H1 (cell line): ENCODE data around the gene MRPL40. TPM values are rescaled to one million over a fixed set of nuclear protein-coding genes. Genes with fewer than 3 reads are reported as not detected.

ENCODE experiments used
- CTCF ChIA-PET: fragments of 300-600 bp; sonication (Branson Sonifier 250); formaldehyde crosslinking; loops from one replicate; lab custom pipeline; 2021; ENCODE audit not compliant: partially characterized antibody; lab: Charles Lee
- POLR2A ChIA-PET: fragments of 300-600 bp; sonication (Branson Sonifier 250); formaldehyde crosslinking; loops from one replicate; lab custom pipeline; 2021; ENCODE audit warnings: inconsistent platforms; ENCODE audit not compliant: partially characterized antibody; lab: Charles Lee
- DNase-seq, 2 experiments: peaks; one replicate each; pipeline versions ENCODE4 v3.0.0 to v3.0.0-alpha.2; 2010 to 2022; ENCODE audit warnings: low spot score in 2 of 2, low read depth in 1 of 2, mixed read lengths in 1 of 2
- FAIRE-seq: peaks from 2 replicates; lab custom pipeline; 2011; peaks lifted over from hg19 to GRCh38; lab: Jason Lieb, UNC
- H2AFZ ChIP-seq: 2 replicates; pipeline ENCODE4 v1.8.1; 2012; ENCODE audit warnings: low read length, inconsistent platforms
- H2AK5ac ChIP-seq: 2 replicates; pipeline ENCODE4 v1.6.1; 2013; ENCODE audit warnings: low read depth, low read length
- H2BK120ac ChIP-seq: replicated peaks from 2 replicates; pipeline ENCODE3; 2013; ENCODE audit warnings: low read depth, low read length, inconsistent platforms
- H2BK12ac ChIP-seq: 2 replicates; pipeline ENCODE4 v1.6.1; 2013; ENCODE audit warnings: low read depth, low read length
- H2BK15ac ChIP-seq: 2 replicates; pipeline ENCODE4 v1.6.1; 2013; ENCODE audit warnings: low read length
- H2BK20ac ChIP-seq: 2 replicates; pipeline ENCODE4 v1.6.1; 2013; ENCODE audit warnings: low read length
- H2BK5ac ChIP-seq: 2 replicates; pipeline ENCODE4 v1.6.1; 2013; ENCODE audit warnings: low read depth, low read length
- H3K14ac ChIP-seq: 2 replicates; pipeline ENCODE4 v1.6.1; 2013; ENCODE audit warnings: inconsistent platforms; ENCODE audit not compliant: insufficient read length
- H3K18ac ChIP-seq: 2 replicates; pipeline ENCODE4 v1.6.1; 2013; ENCODE audit warnings: low read length; ENCODE audit errors: extremely low read depth
- H3K23ac ChIP-seq: 2 replicates; pipeline ENCODE4 v1.6.1; 2013; ENCODE audit warnings: inconsistent platforms; ENCODE audit not compliant: insufficient read length
- H3K23me2 ChIP-seq: 2 replicates; pipeline ENCODE4 v1.6.1; 2013; ENCODE audit warnings: low read depth, low read length
- H3K27ac ChIP-seq: 2 replicates; pipeline ENCODE4 v1.6.1; 2011; ENCODE audit warnings: low read depth, low read length, inconsistent platforms
- H3K27me3 ChIP-seq, 4 experiments: replicated peaks in 1 of 4; 1 replicate in 1 of 4; 2 replicates in 3 of 4; pipeline versions ENCODE4 v1.6.1 to v1.8.1; 2011 to 2013; ENCODE audit warnings: low read length in 3 of 4, mild to moderate bottlenecking in 3 of 4, inconsistent platforms in 2 of 4, mixed read lengths in 2 of 4, moderate library complexity in 1 of 4; ENCODE audit not compliant: control insufficient read depth in 3 of 4, insufficient read depth in 3 of 4; ENCODE audit errors: extremely low read depth in 1 of 4
- H3K36me3 ChIP-seq, 4 experiments: 2 replicates each; pipeline versions ENCODE4 v1.6.1 to v1.8.1; 2011 to 2013; ENCODE audit warnings: mild to moderate bottlenecking in 4 of 4, low read length in 3 of 4, moderate library complexity in 2 of 4, control low read depth in 1 of 4, inconsistent platforms in 1 of 4; ENCODE audit not compliant: insufficient read depth in 4 of 4, control insufficient read depth in 2 of 4
- H3K4ac ChIP-seq: replicated peaks from 2 replicates; pipeline ENCODE3; 2013; ENCODE audit warnings: low read length, low read depth, mixed read lengths, inconsistent platforms; ENCODE audit not compliant: insufficient read length
- H3K4me1 ChIP-seq, 4 experiments: replicated peaks in 1 of 4; 1 replicate in 1 of 4; 2 replicates in 3 of 4; pipeline versions ENCODE4 v1.6.1 to v1.8.1; 2011 to 2013; ENCODE audit warnings: low read length in 3 of 4, inconsistent platforms in 2 of 4, mixed read lengths in 1 of 4; ENCODE audit not compliant: insufficient read depth in 4 of 4, control insufficient read depth in 3 of 4
- H3K4me2 ChIP-seq, 2 experiments: 2 replicates each; pipeline versions ENCODE4 v1.6.1 to v1.8.1; 2011 to 2013; ENCODE audit warnings: low read depth in 2 of 2, low read length in 2 of 2, control low read depth in 1 of 2, inconsistent platforms in 1 of 2, mild to moderate bottlenecking in 1 of 2; ENCODE audit not compliant: insufficient read depth in 1 of 2
- H3K4me3 ChIP-seq, 4 experiments: fragments of 200-600, 300-600 bp in 1 of 4; sonication (generic), shearing (Covaris generic), sonication (Bioruptor Twin) in 1 of 4; 2 replicates each; pipeline versions ENCODE4 v1.5.1 to v1.8.1; 2011 to 2016; ENCODE audit warnings: low read length in 4 of 4, low read depth in 3 of 4, control low read depth in 2 of 4, inconsistent platforms in 2 of 4, mild to moderate bottlenecking in 2 of 4, mixed read lengths in 1 of 4, moderate library complexity in 1 of 4; ENCODE audit not compliant: insufficient read depth in 2 of 4; ENCODE audit errors: extremely low read depth in 1 of 4
- H3K56ac ChIP-seq: replicated peaks from 2 replicates; pipeline ENCODE3; 2013; ENCODE audit warnings: low read depth, mild to moderate bottlenecking, mixed read lengths, low read length, inconsistent platforms; ENCODE audit not compliant: insufficient read length
- H3K79me1 ChIP-seq: 2 replicates; pipeline ENCODE4 v1.6.1; 2013; ENCODE audit warnings: low read depth, low read length, control low read depth
- H3K79me2 ChIP-seq, 2 experiments: 2 replicates each; pipeline versions ENCODE4 v1.6.1 to v1.8.1; 2012 to 2013; ENCODE audit warnings: low read length in 2 of 2, mild to moderate bottlenecking in 2 of 2, inconsistent platforms in 1 of 2; ENCODE audit not compliant: insufficient read depth in 2 of 2, control insufficient read depth in 1 of 2
- H3K9ac ChIP-seq, 4 experiments: replicated peaks in 1 of 4; 1 replicate in 1 of 4; 2 replicates in 3 of 4; pipeline versions ENCODE4 v1.6.1 to v1.8.1; 2011 to 2013; ENCODE audit warnings: low read depth in 3 of 4, low read length in 3 of 4, control low read depth in 2 of 4, mild to moderate bottlenecking in 2 of 4, moderate library complexity in 2 of 4, inconsistent platforms in 1 of 4; ENCODE audit errors: extremely low read depth in 1 of 4
- H3K9me3 ChIP-seq, 2 experiments: 2 replicates each; pipeline versions ENCODE4 v1.6.1 to v1.8.1; 2012 to 2013; ENCODE audit warnings: mild to moderate bottlenecking in 2 of 2, moderate library complexity in 2 of 2, control low read depth in 1 of 2, inconsistent platforms in 1 of 2, low read depth in 1 of 2, low read length in 1 of 2, mixed read lengths in 1 of 2; ENCODE audit not compliant: insufficient read depth in 2 of 2
- H4K20me1 ChIP-seq, 2 experiments: replicated peaks in 1 of 2; 2 replicates each; pipeline versions ENCODE3 to v1.8.1; 2011 to 2013; ENCODE audit warnings: inconsistent platforms in 2 of 2, low read length in 2 of 2, mild to moderate bottlenecking in 1 of 2; ENCODE audit not compliant: insufficient read depth in 2 of 2, control insufficient read depth in 1 of 2
- H4K5ac ChIP-seq: 2 replicates; pipeline ENCODE4 v1.6.1; 2013; ENCODE audit warnings: low read length, low read depth, mixed read lengths, inconsistent platforms; ENCODE audit not compliant: insufficient read length
- H4K8ac ChIP-seq: 2 replicates; pipeline ENCODE4 v1.8.0; 2013; ENCODE audit warnings: mild to moderate bottlenecking, moderate library complexity, low read length, inconsistent platforms; ENCODE audit not compliant: insufficient read depth; ENCODE audit errors: extremely low read depth
- H4K91ac ChIP-seq: replicated peaks from 2 replicates; pipeline ENCODE3; 2013; ENCODE audit warnings: low read length, mixed read lengths, inconsistent platforms; ENCODE audit not compliant: insufficient read length
- BACH1 ChIP-seq: IDR thresholded peaks from 2 replicates; pipeline ENCODE4 v1.6.1; 2012; ENCODE audit warnings: low read length, improper control_type of control experiment
- CBX5 ChIP-seq: fragments of 300-800, 300-1000 bp; sonication (generic); IDR thresholded peaks from 2 replicates; pipeline ENCODE4 v1.7.1; 2016; ENCODE audit warnings: antibody characterized with exemption, low read length, low read depth
- CBX8 ChIP-seq: fragments of 300-800, 300-1000 bp; sonication (generic); IDR thresholded peaks from 2 replicates; pipeline ENCODE4 v1.7.1; 2016; ENCODE audit warnings: low read depth, low read length, borderline replicate concordance
- CREB1 ChIP-seq: IDR thresholded peaks from 2 replicates; pipeline ENCODE4 v1.6.1; 2012; ENCODE audit warnings: inconsistent platforms
- HDAC6 ChIP-seq: IDR thresholded peaks from one replicate; pipeline ENCODE4 v1.7.1; 2012; ENCODE audit warnings: low read depth, mild to moderate bottlenecking, inconsistent platforms, low read length, moderate library complexity
- KDM5A ChIP-seq: fragments of 200-600 bp; IDR thresholded peaks from 2 replicates; pipeline ENCODE4 v1.7.1; 2012; ENCODE audit warnings: mild to moderate bottlenecking, low read length, inconsistent platforms, mixed read lengths
- MAFK ChIP-seq: IDR thresholded peaks from 2 replicates; pipeline ENCODE4 v1.6.1; 2012; ENCODE audit warnings: low read depth, mild to moderate bottlenecking, improper control_type of control experiment, low read length
- NRF1 ChIP-seq: IDR thresholded peaks from 2 replicates; pipeline ENCODE4 v1.6.1; 2011; ENCODE audit warnings: mild to moderate bottlenecking, low read depth, low read length, improper control_type of control experiment
- SP4 ChIP-seq: IDR thresholded peaks from 2 replicates; pipeline ENCODE4 v1.6.1; 2012; ENCODE audit warnings: low read length, inconsistent platforms
- ZNF274 ChIP-seq: IDR thresholded peaks from 2 replicates; pipeline ENCODE4 v1.7.0; 2012; ENCODE audit warnings: low read length, borderline replicate concordance; ENCODE audit errors: extremely low read depth
- WGBS, 2 experiments: shearing (Covaris generic) in 1 of 2; methylation state at CpG; one replicate each; pipeline versions ENCODE4 v1.1.6 to v1.1.7; 2013 to 2015; ENCODE audit warnings: low lambda C conversion rate in 2 of 2, mixed read lengths in 2 of 2, inconsistent platforms in 1 of 2, low coverage in 1 of 2, missing lambda C conversion rate in 1 of 2; ENCODE audit not compliant: insufficient replicate concordance in 2 of 2, insufficient coverage in 1 of 2, insufficient read length in 1 of 2; ENCODE audit errors: extremely low coverage in 1 of 2, missing lambda C conversion rate in 1 of 2; 5-methylcytosine and 5-hydroxymethylcytosine counted together
- polyA plus RNA-seq, 7 experiments: library from polyadenylated mRNA; depleted of rRNA in 3 of 7; stranded (reverse) in 5 of 7; unstranded in 2 of 7; fragments of >200 nt in 5 of 7; fragments of 200-250 nt in 2 of 7; gene quantifications; 1 replicate in 5 of 7; 2 replicates in 1 of 7; 4 replicates in 1 of 7; pipeline versions ENCODE4 v1.2.1 to v1.2.3, GENCODE V29; 2011 to 2013; ENCODE audit warnings: missing spikeins in 2 of 7, mixed read lengths in 2 of 7
- total RNA-seq: library from RNA; stranded (reverse); fragmentation: NEBNext Ultra II Directional; extraction: Animal tissue kit (Norgen Biotek cat#: 25700); gene quantifications from 2 replicates; pipeline ENCODE4 v1.2.1, GENCODE V29; 2021
- TF ChIP-seq, protein P1 (sequence below): IDR thresholded peaks from 2 replicates; pipeline ENCODE4 v1.6.1; 2012; ENCODE audit warnings: low read length, inconsistent platforms

The MRPL40 gene
- total and polyA plus RNA-seq, 2 of the 8 experiments (the other 6 are each of a cell fraction or from before 2014, with no cell fraction given): 12.4 to 14.5 TPM

DNA sequence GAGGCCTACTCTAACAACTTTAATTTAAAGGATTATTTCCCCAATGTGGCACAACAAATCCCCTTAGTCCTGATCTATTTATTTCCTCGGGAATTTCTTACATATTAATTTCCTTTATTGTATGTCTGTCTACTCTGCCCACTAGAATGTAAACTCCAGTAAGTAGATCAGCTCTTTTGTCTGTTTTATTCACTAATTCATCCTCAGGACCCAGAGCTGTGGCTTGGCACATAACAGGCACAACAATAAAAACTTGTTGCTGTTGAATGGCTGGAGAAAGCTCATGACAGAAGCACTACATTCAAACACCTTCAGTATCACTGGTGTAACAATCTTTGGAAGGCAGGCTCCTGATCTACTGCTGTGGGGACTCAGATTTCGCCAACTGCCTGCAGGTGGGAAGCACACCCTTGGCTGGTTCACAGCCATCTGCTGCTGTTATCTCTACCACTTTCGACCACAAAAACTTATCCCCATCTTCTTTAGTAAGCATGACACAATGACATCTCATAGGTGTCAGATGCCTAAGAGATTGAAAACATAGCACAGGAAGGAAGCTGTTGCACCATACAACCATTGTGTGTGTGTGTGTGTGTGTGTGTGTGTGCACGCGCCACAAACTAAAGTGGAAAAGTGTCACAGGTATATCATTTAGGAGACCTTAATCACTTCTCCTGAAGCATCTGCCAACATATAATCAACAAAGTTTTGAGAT, 12.7 kb upstream of the MRPL40 start:
- no peak overlapping the region for H4K91ac ChIP-seq
- H2BK120ac ChIP-seq: no peak overlapping the region
- H3K36me3 ChIP-seq: no peaks in the 10 kb centered on the region
- H4K8ac ChIP-seq: no peak overlapping the region
- ChIA-PET POLR2A (interaction anchor here (1.0 to 4.8 kb wide), 3 partner anchors 13 to 28 kb away, joined by 3 to 38 read pairs (median 4); partner anchors contain the start of genes C22orf39, HIRA and MRPL40), CTCF (interaction anchor here (0.9 to 1.3 kb wide), 2 partner anchors 9 to 10 kb away, joined by 3 to 4 read pairs; no protein-coding TSS in a partner anchor)
- no peak overlapping the region for H2BK20ac ChIP-seq
- DNase-seq: no peak
- TF ChIP-seq KDM5A (no peak), CBX8 (no peak), ZNF274 (no peak), NRF1 (no peak), BACH1 (no peak), SP4 (no peak), CREB1 (no peak), MAFK (no peak), CBX5 (no peak), HDAC6 (no peak)
- TF ChIP-seq, protein P1, sequence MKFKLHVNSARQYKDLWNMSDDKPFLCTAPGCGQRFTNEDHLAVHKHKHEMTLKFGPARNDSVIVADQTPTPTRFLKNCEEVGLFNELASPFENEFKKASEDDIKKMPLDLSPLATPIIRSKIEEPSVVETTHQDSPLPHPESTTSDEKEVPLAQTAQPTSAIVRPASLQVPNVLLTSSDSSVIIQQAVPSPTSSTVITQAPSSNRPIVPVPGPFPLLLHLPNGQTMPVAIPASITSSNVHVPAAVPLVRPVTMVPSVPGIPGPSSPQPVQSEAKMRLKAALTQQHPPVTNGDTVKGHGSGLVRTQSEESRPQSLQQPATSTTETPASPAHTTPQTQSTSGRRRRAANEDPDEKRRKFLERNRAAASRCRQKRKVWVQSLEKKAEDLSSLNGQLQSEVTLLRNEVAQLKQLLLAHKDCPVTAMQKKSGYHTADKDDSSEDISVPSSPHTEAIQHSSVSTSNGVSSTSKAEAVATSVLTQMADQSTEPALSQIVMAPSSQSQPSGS: no peak
- no peak overlapping the region for H3K56ac ChIP-seq
- no peak overlapping the region for H3K4me2 ChIP-seq
- H4K20me1 ChIP-seq: peaks cover 15 to 25% of the 10 kb centered on the region in 2 experiments
- H3K23me2 ChIP-seq: no peaks in the 10 kb centered on the region; the same call in 1 of the 2 replicates
- H2AK5ac ChIP-seq: no peak overlapping the region
- peaks cover 16% of the 10 kb centered on the region for H3K79me1 ChIP-seq
- no peak overlapping the region for H3K4me3 ChIP-seq
- no peak overlapping the region for H2BK15ac ChIP-seq
- H3K9me3 ChIP-seq: no peaks in the 10 kb centered on the region
- H3K27ac ChIP-seq: no peak overlapping the region
- H3K4ac ChIP-seq: no peak overlapping the region
- no peak overlapping the region for H2BK5ac ChIP-seq
- no peak overlapping the region for H3K18ac ChIP-seq
- H4K5ac ChIP-seq: no peak overlapping the region
- H3K14ac ChIP-seq: no peak overlapping the region
- no peak overlapping the region for H2AFZ ChIP-seq
- peaks cover 22 to 98% of the 10 kb centered on the region in 2 experiments for H3K79me2 ChIP-seq
- WGBS, 2 experiments: 84% methylated on average over 5 of the region's 5 CpGs; no CpG with 5 or more reads in 1 of the 2 experiments
- H3K23ac ChIP-seq: no peak overlapping the region
- H2BK12ac ChIP-seq: no peak overlapping the region
- H3K27me3 ChIP-seq: no peaks in the 10 kb centered on the region
- FAIRE-seq: no peak
- peaks cover 0 to 20% (median 7%) of the 10 kb centered on the region in 4 experiments; a peak in 6 of 7 replicates for H3K4me1 ChIP-seq
- no peak overlapping the region; a peak in 1 of 7 replicates for H3K9ac ChIP-seq
